ENCODE measurements around the gene FAT3.

Gene FAT3

GRCh38 chr11:92253421-92253820 lies 28.8 kb downstream of the FAT3 start:
- Histone ChIP-seq H3K9me3 (ENCODE audit: control insufficient read depth, low read length) (no peaks in the 10 kb centered on the region), H3K4me1 (no peaks in the 10 kb centered on the region), H3K4me2 (ENCODE audit: low read length) (no peak overlapping the region), H3K36me3 (ENCODE audit: control insufficient read depth, insufficient read depth, low read length) (no peaks in the 10 kb centered on the region), H3K4me3 (ENCODE audit: low read depth, low read length) (no peak overlapping the region), H2AFZ (no peak overlapping the region), H3K27ac (no peak overlapping the region), H3K79me2 (no peaks in the 10 kb centered on the region), H3K9ac (no peak overlapping the region), H3K27me3 (ENCODE audit: control insufficient read depth, insufficient read depth, low read length) (no peaks in the 10 kb centered on the region)
- no peak for TF ChIP-seq CTCF (IDR thresholded peaks at IDR 0.05)

- Histone ChIP-seq H3K4me2 (ENCODE audit: low read length) (no peak overlapping the region), H3K9ac (no peak overlapping the region), H3K9me3 (ENCODE audit: control insufficient read depth, low read length) (no peaks in the 10 kb centered on the region), H3K27me3 (ENCODE audit: control insufficient read depth, insufficient read depth, low read length) (no peaks in the 10 kb centered on the region), H3K27ac (no peak overlapping the region), H3K79me2 (no peaks in the 10 kb centered on the region), H3K36me3 (ENCODE audit: control insufficient read depth, insufficient read depth, low read length) (no peaks in the 10 kb centered on the region), H3K4me3 (ENCODE audit: low read depth, low read length) (no peak overlapping the region), H3K4me1 (no peaks in the 10 kb centered on the region), H2AFZ (no peak overlapping the region)
- no peak for TF ChIP-seq CTCF (IDR thresholded peaks at IDR 0.05)
These were observed 29.3 kb downstream of the FAT3 start for GRCh38 chr11:92253945-92254344.

GRCh38 chr11:92257536-92257935 lies 32.9 kb downstream of the FAT3 start:
- H3K27ac ChIP-seq = no peak overlapping the region
- no peaks in the 10 kb centered on the region for H3K9me3 ChIP-seq (ENCODE audit: control insufficient read depth, low read length)

GRCh38 chr11:92259861-92260260 lies 35.2 kb downstream of the FAT3 start:
- Histone ChIP-seq H3K4me2 (ENCODE audit: low read length) (no peak overlapping the region), H3K79me2 (no peaks in the 10 kb centered on the region), H3K9me3 (ENCODE audit: control insufficient read depth, low read length) (no peaks in the 10 kb centered on the region), H3K4me1 (no peaks in the 10 kb centered on the region), H3K27ac (no peak overlapping the region), H3K27me3 (ENCODE audit: control insufficient read depth, insufficient read depth, low read length) (no peaks in the 10 kb centered on the region), H3K9ac (no peak overlapping the region), H3K4me3 (ENCODE audit: low read depth, low read length) (no peak overlapping the region), H2AFZ (no peak overlapping the region), H3K36me3 (ENCODE audit: control insufficient read depth, insufficient read depth, low read length) (no peaks in the 10 kb centered on the region)
- no peak for TF ChIP-seq CTCF (IDR thresholded peaks at IDR 0.05)

More at GRCh38 chr11:92257536-92257935, 32.9 kb downstream of the FAT3 start:
- no peaks in the 10 kb centered on the region for H3K36me3 ChIP-seq (ENCODE audit: control insufficient read depth, insufficient read depth, low read length)
- no peaks in the 10 kb centered on the region for H3K4me1 ChIP-seq
- H3K9ac ChIP-seq = no peak overlapping the region
- H3K4me3 ChIP-seq (ENCODE audit: low read depth, low read length) = no peak overlapping the region
- TF ChIP-seq CTCF (IDR thresholded peaks at IDR 0.05) = no peak
- no peak overlapping the region for H2AFZ ChIP-seq
- no peaks in the 10 kb centered on the region for H3K79me2 ChIP-seq
- H3K4me2 ChIP-seq (ENCODE audit: low read length) = no peak overlapping the region
- H3K27me3 ChIP-seq (ENCODE audit: control insufficient read depth, insufficient read depth, low read length) = no peaks in the 10 kb centered on the region

GRCh38 chr11:92264350-92264749 lies 39.7 kb downstream of the FAT3 start:
- H3K27ac ChIP-seq = no peak overlapping the region
- no peak for TF ChIP-seq CTCF (IDR thresholded peaks at IDR 0.05)
- no peaks in the 10 kb centered on the region for H3K36me3 ChIP-seq (ENCODE audit: control insufficient read depth, insufficient read depth, low read length)

More at GRCh38 chr11:92264350-92264749, 39.7 kb downstream of the FAT3 start:
- Histone ChIP-seq H2AFZ (no peak overlapping the region), H3K27me3 (ENCODE audit: control insufficient read depth, insufficient read depth, low read length) (no peaks in the 10 kb centered on the region), H3K4me2 (ENCODE audit: low read length) (no peak overlapping the region), H3K79me2 (no peaks in the 10 kb centered on the region), H3K9ac (no peak overlapping the region), H3K9me3 (ENCODE audit: control insufficient read depth, low read length) (no peaks in the 10 kb centered on the region), H3K4me1 (no peaks in the 10 kb centered on the region), H3K4me3 (ENCODE audit: low read depth, low read length) (no peak overlapping the region)

Measured in parathyroid adenoma (tissue), 2 donors.